Suppressor macrophage (primary cell): ENCODE data around the gene PXT1.

Experiments
- DNase-seq, 4 experiments: peaks; one replicate each; pipeline ENCODE4 v3.0.0-alpha.2; 2020 to 2022

PXT1 gene

DNA sequence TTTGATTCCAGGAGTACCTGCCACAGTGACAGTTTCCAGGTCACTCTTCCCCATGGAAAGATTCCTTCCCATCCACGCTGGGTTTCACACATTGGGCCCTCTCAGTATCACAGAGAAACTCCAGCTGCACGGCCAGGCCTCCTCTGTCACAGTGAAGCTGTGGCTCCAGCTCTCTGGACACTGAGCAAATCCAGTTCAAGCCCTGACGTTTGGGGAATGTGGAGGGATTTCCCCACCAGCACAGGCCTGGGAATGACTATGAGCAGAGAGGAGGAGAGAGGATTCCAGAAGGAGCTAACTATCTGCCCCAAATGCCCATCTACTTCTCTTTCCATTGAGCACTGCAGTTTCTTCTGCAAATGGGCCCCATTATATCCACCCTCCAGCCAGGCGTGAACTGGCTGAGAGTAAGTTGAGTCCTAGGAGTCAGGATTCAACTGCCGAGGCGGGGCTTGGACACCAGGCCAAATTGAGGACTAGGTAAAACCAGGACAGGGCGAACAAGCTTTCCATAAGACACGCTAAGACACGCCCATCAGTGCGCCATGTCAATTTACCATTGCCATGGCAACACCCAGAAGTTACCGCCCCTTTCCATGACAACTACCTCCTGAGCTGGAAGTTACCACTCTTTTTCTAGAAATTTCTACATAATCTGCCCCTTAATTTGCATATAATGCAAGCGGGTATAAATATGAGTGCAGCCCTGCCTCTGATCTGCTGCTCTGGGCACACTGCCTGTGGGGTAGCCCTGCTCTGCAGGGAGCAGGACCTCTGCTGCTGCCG, 96.8 kb downstream of the PXT1 start:
- DNase-seq: no peak

DNA sequence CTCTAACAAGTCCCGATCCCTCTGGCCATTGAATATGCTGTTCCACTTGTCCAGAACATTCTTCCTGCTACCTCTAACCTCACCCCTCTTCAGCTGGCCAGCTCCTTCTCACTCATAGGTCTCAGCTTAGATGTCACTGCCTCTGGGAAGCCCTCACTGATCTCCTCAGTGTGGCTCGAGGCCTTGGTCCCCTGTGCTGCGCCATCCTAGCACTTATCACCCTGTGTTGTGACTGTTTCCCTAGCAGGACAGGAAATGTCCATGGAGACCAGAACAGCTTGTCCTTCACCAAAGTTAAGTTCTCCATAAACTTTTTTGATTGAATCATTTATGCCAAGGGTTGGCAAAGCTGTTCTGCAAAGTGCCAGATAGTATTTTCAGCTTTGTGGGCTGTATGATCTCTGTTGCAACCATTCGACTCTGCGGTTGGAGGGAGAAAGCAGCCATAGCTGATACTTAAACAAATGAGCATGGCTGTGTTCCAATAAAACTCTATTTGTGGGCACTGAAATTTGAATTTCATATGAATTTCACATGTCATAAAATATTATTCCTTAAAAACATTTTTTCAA, 99.5 kb downstream of the PXT1 start:
- DNase-seq: no peak

DNA sequence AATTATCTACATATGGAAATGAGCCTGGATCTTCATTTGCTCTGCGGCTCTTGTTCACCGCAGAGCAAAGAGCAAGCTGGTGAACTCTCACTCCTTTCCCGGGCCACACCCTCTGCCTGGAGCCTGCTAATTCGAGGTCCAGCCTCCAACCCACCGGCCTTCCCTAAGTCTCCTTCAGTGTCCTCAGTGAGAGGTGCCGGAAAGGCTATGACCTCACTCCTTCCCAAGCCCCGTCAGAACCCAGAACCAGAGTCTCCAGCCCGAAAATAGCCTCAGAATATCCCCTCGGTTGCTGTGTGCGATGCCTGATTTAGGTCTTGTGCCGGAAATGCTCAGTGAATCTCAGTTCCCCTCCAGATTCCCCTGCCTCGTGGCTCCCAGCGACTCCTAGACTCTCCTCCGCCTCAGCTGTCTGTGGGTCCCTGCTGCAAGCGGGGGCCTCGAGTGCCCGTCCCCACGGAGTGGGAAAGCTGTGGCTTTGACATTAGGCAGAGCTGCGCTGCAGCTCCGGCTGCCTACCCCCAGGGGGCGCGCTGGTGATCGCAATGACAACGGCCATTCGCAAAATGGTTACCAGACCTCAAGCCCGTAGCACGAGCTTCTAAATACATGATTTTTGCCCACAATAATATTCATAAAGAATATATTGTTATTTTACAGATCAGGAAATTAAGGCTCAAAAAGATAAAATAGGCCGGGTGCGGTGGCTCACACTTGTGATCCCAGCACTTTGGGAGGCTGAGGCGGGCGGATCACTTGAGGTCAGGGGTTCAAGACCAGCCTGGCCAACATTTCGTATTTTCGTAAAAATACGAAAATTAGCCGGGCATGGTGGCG, 101.8 kb downstream of the PXT1 start:
- DNase-seq: peak; percentile 73 to 88 (median 82)
